OCI-M1 (cell line): ENCODE results near the gene ERMN.
"Not testable (repeated sequence)": the region's sequence is repeated elsewhere in the genome, so short reads cannot be mapped to it uniquely, and the experiment has no call there.

Experiments
- DNase-seq: peaks from one replicate; lab custom pipeline; 2025; lab: John Stamatoyannopoulos, UW

ERMN gene

DNA sequence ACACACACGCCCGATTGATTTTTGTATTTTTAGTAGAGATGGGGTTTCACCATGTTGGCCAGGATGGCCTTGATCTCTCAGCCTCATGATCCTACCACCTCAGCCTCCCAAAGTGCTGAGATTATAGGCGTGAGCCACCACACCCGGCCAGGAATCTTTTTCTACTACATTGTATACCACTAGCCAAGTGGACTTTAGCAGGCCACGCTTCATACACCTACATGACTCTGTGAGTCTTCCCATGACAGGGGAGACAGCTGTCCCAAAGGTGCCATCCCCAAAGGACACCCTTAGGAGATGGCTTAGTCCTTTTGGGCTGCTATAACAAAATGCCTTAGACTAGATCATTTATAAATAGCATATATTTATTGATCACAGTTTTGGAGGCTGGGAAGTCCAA lies 32.8 kb downstream of the ERMN start:
- DNase-seq, result no peak

DNA sequence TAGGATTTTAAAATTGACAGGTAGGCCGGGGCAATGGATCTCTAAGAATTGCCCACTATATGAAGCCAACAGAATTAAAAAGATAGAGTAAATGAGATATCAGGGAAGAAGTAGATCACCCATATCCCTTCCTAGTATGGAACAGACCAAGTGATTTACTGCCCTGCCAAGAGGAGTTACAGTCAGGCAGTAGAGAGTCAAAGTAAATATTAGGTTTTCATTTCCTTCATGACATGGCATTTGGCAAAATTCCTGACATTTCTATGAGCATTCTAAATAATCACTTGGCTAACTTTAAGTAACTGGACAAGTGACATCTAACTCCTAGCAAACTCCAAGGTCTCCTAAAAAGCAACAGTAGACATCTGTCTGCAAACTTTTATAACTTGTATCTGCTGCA lies 34.6 kb downstream of the ERMN start:
- no peak for DNase-seq

DNA sequence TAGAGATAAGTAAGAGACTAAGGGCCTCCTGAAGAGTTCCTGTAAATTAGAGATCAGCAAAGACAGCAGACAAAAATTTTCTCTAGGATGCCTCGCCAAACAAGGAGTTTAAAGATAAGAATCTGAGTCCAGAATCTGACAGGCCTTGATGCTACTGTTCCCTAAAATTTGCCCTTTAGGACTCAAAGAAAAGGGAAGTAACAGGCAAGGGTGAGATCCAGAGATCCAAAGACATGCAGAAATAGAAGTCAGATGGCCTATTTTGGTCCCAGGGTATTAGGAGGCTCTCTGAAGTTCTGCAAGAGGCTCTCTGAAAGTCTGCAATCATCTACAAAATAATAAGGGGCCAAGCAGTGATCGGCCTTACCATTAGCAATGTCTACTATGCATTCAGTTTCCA lies 35.1 kb downstream of the ERMN start:
- DNase-seq, result peak; percentile 38

DNA sequence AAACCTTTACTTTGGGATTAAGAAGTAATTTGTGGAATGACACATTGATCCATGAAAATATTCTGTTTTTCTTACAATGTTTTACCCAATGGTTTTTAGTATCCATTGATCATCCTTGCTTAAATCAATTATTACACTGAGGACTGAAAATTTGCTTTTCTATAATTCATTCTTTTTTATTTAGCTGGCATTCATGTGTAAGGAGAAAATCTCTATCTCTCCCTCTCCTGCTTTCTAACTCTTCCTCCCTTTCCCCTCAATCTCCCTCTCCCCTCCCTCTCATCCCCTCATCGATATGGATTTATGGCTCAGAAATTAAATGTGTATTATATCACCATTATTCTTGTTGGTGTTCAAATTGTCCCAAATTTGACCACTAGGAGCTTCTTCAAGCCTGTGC lies 38.5 kb downstream of the ERMN start:
- DNase-seq, result no peak

DNA sequence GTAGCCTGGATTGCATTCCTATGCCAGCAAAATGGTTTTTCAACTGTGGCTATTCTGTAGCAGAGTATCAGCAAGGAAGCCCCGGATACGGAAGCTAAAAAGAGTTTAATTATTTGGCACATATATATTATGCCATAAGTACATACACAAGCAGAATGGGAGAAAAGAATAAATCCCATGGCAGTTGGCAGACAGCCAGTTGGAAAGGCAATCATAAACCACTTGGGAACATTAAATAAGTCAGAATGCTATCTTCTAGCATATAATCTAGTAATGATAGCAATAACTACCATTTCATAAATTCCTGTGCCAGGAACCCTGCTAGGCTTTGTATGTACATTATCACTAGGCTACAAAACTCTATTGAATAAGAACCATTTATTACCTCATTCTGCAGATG lies 42.2 kb downstream of the ERMN start:
- no peak for DNase-seq

DNA sequence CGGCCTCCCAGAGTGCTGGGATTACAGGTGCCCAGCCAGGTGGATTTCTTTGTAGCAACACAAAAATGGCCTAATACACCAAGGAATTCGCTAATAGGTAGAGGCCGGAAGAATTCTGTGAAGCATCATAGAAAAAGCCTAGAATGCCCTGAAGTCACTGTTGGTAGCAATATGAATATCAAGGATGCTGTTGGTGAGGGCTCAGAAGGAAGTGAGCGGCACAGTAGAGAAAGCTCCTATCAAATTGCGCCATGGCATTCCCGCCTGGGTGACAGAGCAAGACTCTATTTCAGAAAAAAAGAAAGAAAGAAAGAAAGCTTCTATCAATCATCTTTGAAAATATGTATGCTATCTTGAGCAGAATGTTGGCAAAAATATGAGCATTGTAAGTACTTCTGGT lies 44.3 kb downstream of the ERMN start:
- DNase-seq, result no peak

DNA sequence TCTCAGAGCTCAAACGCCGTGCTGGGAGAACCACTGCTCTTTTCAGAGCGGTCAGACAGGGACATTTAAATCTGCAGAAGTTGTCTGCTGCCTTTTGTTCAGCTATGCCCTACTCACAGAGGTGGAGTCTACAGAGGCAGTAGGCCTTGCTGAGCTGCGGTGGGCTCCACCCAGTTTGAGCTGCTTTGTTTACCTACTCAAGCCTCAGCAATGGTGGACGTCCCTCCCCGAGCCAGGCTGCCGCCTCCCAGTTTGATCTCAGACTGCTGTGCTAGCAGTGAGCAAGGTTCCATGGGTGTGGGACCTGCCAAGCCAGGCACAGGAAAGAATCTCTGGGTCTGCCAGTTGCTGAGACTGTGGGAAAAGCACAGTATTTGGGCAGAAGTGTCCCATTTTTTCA lies 46.3 kb downstream of the ERMN start:
- DNase-seq, result not testable (repeated sequence)

DNA sequence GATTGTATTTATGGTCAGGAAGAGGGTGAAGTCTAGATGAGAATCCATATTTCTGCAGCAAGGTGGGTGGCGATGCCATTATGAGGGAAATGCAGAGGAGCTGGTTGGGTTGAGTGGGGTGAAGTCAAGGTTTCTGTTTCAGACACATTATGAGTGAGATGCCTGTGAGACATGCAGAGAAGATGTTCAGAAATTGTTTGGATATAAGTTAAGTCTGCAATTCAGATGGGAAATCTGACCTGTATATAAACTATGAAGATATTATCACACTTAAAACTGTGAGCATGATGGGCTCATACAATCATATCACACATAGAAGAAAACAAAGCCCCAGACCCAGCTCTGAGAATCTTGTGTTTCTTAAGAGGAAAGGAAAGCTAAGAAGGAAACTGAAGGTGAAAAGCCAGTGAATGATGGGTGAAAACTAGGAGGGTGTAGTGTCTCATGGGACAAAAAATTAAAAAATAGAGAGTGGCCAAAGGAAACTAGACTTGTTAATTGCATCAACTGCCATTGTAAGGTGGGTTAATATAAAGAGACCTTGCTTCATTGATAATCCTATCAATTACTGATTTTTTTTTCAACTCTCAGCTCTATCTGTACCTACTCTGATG lies 53.9 kb downstream of the ERMN start:
- DNase-seq, result no peak

DNA sequence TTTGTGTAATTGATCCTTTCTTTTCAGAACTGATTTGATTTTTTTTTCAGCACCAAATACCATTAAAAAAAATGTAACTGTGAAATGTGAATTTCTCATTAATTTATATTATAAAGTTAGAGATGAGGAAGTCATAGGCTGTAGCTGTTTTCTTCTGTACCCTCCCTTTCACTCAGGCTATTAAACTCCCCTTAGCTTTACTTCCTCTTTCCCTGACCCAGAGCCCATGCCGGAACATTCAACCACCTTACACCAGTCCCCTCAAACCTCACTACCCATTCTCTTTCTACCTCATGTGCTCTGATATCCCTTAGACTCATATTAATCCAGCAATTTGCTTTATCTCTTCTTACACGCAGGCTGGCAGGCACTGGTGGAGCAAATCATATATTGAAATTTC lies 55.7 kb downstream of the ERMN start:
- DNase-seq, result peak; percentile 87

DNA sequence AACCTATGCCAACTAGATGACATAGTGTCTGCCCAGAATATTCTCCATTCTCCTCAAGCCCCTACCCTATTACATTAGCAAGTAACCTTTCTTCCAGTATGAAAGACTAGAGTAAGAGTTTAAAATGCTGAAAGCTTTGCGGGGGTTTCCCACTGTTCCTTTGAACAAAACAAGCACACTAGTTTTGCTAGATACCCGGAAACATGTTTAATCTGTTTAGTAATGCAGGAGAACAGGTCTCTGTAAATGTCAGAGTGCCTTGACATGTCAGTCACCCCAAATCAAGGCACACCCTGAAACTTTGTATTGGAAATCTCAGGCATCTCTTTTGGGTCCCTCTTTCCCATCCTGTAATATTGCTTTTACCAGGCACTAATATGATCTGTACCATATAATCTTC lies 56.6 kb downstream of the ERMN start:
- DNase-seq, result no peak
